ENCODE results near the gene ARSI. TPM values are rescaled to one million over a fixed set of nuclear protein-coding genes. Genes with fewer than 3 reads are reported as not detected.
A peak's percentile ranks its signal among the peaks of the same experiment; 100 is the strongest.

ARSI gene
- total and polyA plus RNA-seq, 2 of the 4 experiments (the other 2 are of a cell fraction) = 14.8 to 15.2 TPM

DNA sequence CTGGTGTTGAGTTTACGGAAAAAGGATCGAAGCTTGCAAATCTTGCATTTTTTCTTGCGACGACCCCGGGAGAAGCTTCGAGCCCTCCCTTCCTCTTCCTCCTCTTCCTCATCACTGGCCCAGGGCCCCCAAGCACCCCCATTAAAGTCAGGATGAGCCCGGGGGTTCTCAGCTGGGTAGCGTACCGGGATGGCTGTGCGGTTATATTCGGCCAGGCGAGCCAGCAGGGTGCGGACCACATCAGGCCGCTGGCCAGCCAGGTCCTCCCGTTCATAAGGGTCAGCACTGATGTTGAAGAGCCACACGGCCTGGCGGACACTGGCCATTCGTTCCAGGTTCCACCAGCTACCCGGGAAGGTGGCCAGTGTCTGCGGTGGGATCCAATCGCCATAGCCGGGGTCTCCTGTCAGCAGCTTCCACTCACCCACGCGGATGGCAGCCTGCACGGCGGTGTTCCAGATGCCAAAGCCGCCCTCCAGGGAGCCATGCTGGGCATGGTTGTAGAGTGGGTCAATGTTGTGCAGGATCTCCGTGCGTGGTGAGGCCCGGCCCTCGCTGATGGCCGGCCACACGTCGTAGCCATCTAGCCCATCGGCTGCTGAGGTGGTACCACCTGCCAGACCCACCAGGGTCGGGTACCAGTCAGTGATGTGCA is 5.3 kb downstream of the ARSI start (continued):
- TF ChIP-seq, protein P1, sequence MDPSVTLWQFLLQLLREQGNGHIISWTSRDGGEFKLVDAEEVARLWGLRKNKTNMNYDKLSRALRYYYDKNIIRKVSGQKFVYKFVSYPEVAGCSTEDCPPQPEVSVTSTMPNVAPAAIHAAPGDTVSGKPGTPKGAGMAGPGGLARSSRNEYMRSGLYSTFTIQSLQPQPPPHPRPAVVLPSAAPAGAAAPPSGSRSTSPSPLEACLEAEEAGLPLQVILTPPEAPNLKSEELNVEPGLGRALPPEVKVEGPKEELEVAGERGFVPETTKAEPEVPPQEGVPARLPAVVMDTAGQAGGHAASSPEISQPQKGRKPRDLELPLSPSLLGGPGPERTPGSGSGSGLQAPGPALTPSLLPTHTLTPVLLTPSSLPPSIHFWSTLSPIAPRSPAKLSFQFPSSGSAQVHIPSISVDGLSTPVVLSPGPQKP (IDR thresholded peaks at IDR 0.05; ENCODE audit: borderline replicate concordance, low read depth, low read length) = no peak

DNA sequence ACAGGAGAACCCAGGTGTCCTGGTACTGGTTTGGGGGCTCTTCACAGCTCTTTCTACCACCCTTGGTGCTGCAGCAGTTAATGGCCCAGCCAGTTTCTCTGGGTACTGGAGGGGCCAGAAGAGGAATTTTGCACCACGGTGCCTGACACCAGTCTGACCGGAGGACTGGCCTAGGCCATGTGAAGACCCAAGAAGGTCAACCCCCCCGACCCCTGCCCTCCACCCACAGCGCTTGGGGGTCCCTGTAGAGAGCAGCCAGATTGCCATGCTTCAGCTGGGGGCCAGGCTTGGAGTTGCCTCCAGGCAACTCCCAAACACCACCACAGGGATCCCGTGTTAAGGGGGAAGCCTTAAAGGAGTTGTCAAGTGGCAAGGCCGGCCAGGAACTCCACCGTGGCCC is 6.2 kb downstream of the ARSI start:
- Histone ChIP-seq H2BK20ac (ENCODE audit: low read depth, low read length) (no peak overlapping the region), H4K91ac (ENCODE audit: insufficient read depth, low read depth, low read length) (no peak overlapping the region), H2AFZ (replicated peaks; ENCODE audit: low read length, poor library complexity) (no peak overlapping the region), H3K4ac (ENCODE audit: low read depth, low read length) (0 out of 2 replicates have a peak overlapping the region, but pooled peaks have one; percentile 15), H4K5ac (ENCODE audit: low read depth, low read length) (no peak overlapping the region), H3K56ac (ENCODE audit: extremely low read depth, insufficient read depth, low read length) (no peak overlapping the region), H3K79me1 (ENCODE audit: low read depth in 1 of 2, low read length in 2 of 2) (peaks cover 9 to 42% of the 10 kb centered on the region in 2 experiments; a peak in 3 of 4 replicates), H3K27me3 (ENCODE audit: control insufficient read depth, insufficient read depth, low read length) (no peaks in the 10 kb centered on the region), H2AK9ac (replicated peaks; ENCODE audit: low read depth, low read length, poor library complexity) (no peak overlapping the region), H3K4me1 (ENCODE audit: control insufficient read depth, insufficient read depth, low read length) (peaks cover 29% of the 10 kb centered on the region), H2BK15ac (ENCODE audit: low read depth, low read length) (no peak overlapping the region), H3K9ac (ENCODE audit: low read depth, low read length) (no peak overlapping the region), H2AK5ac (ENCODE audit: low read depth, low read length) (no peak overlapping the region; the same call in 1 of the 2 replicates), H3K9me3 (ENCODE audit: control insufficient read depth, insufficient read depth, low read length) (no peaks in the 10 kb centered on the region), H4K20me1 (ENCODE audit: insufficient read depth, low read length) (peaks cover 8% of the 10 kb centered on the region; the same call in 1 of the 2 replicates), H3K14ac (replicated peaks; ENCODE audit: low read depth, low read length) (no peak overlapping the region), H3K27ac (ENCODE audit: insufficient read depth, low read length) (no peak overlapping the region), H3K4me2 (ENCODE audit: low read depth, low read length) (no peak overlapping the region), H4K8ac (ENCODE audit: low read depth in 2 of 2, low read length in 2 of 2) (no peak overlapping the region), H3K9me1 (ENCODE audit: insufficient read depth, low read length) (peaks cover 36% of the 10 kb centered on the region), H2BK120ac (ENCODE audit: low read depth, low read length) (no peak overlapping the region), H3K18ac (ENCODE audit: low read depth, low read length) (no peak overlapping the region), H3K4me3 (ENCODE audit: insufficient read depth, low read depth, low read length) (no peak overlapping the region), H2BK5ac (ENCODE audit: low read depth, low read length, poor library complexity, severe bottlenecking) (no peak overlapping the region), H3K36me3 (ENCODE audit: control insufficient read depth, insufficient read depth, low read length) (peaks cover 12% of the 10 kb centered on the region; the same call in 1 of the 2 replicates), H3K23ac (ENCODE audit: low read depth, low read length) (no peak overlapping the region)
- dilution Hi-C loops (cut with HindIII; ENCODE audit: low sequenced_read_pairs, unreplicated experiment) = no loop called here
- TF ChIP-seq SMC3 (IDR thresholded peaks at IDR 0.05; ENCODE audit: low read depth, low read length) (no peak), POLR2A (IDR thresholded peaks at IDR 0.05; ENCODE audit: low read depth, low read length) (no peak), FOS (IDR thresholded peaks at IDR 0.05; ENCODE audit: low read depth, low read length) (no peak), MXI1 (IDR thresholded peaks at IDR 0.05; ENCODE audit: borderline replicate concordance, low read depth, low read length) (no peak)
- TF ChIP-seq, protein P2, sequence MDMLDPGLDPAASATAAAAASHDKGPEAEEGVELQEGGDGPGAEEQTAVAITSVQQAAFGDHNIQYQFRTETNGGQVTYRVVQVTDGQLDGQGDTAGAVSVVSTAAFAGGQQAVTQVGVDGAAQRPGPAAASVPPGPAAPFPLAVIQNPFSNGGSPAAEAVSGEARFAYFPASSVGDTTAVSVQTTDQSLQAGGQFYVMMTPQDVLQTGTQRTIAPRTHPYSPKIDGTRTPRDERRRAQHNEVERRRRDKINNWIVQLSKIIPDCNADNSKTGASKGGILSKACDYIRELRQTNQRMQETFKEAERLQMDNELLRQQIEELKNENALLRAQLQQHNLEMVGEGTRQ (IDR thresholded peaks at IDR 0.05; ENCODE audit: low read depth, low read length) = no peak
- ChIA-PET CTCF (no interaction called here), POLR2A (ENCODE audit: unreplicated experiment) (no interaction called here)
- 86% methylated on average over 1 of the region's 7 CpGs; no CpG with 5 or more reads in 1 of the 2 experiments for WGBS, 2 experiments (ENCODE audit: extremely low coverage in 2 of 2, insufficient read length in 1 of 2)
- intact Hi-C loops (cut with micrococcal nuclease) = no loop called here
- ATAC-seq (ENCODE audit: low read depth) (no peak), DNase-seq (no peak)
- in situ Hi-C loops (cut with MboI; ENCODE audit: low sequenced_read_pairs) = no loop called here
- BruUV-seq (replicated peaks) = no TSS peak
